GM21390 (cell line): Measurements from ENCODE around the gene TEX54.
"Not testable (repeated sequence)": the region's sequence is repeated elsewhere in the genome, so short reads cannot be mapped to it uniquely, and the experiment has no call there.

Source experiments
- ATAC-seq: cut with Tn5 transposase; IDR thresholded peaks from one replicate; pipeline ENCODE4 v1.9.1; 2021; ENCODE audit not compliant: unreplicated experiment

Gene TEX54

GRCh38 chr11:62832336-62833234, at the start of gene TEX54:
TEX54 (minus strand) TSS chr11:62832841.
- peak; percentile 5 for ATAC-seq

- no peak for ATAC-seq
Measured at GRCh38 chr11:62882431-62882749, 49.7 kb upstream of the TEX54 start.

GRCh38 chr11:62881579-62882430, 49.2 kb upstream of the TEX54 start:
- ATAC-seq = peak; percentile 50

GRCh38 chr11:62880803-62881578, 48.4 kb upstream of the TEX54 start, which contains the start of gene SLC3A2:
SLC3A2 (plus strand) TSS chr11:62880896; CDS start chr11:62881024, 128 bp downstream.
- ATAC-seq = peak; percentile 74

- ATAC-seq = peak; percentile 11
Measured at GRCh38 chr11:62880231-62880802, 47.7 kb upstream of the TEX54 start.

GRCh38 chr11:62879235-62879978, 46.8 kb upstream of the TEX54 start:
- ATAC-seq = no peak

- no peak for ATAC-seq
Measured at GRCh38 chr11:62876712-62877111, 44.1 kb upstream of the TEX54 start.

GRCh38 chr11:62875698-62876478, 43.2 kb upstream of the TEX54 start:
- ATAC-seq = no peak

- ATAC-seq = no peak
Measured at GRCh38 chr11:62874851-62875250, 42.2 kb upstream of the TEX54 start.

- no peak for ATAC-seq
Measured at GRCh38 chr11:62865635-62866034, 33.0 kb upstream of the TEX54 start.

GRCh38 chr11:62863687-62864335, 31.2 kb upstream of the TEX54 start:
- ATAC-seq = no peak

GRCh38 chr11:62861564-62862192, 29.0 kb upstream of the TEX54 start:
- ATAC-seq = not testable (repeated sequence)

- no peak for ATAC-seq
Measured at GRCh38 chr11:62860835-62861563, 28.4 kb upstream of the TEX54 start.

GRCh38 chr11:62859281-62859703, 26.7 kb upstream of the TEX54 start:
- ATAC-seq = not testable (repeated sequence)

- no peak for ATAC-seq
Measured at GRCh38 chr11:62858201-62858600, 25.6 kb upstream of the TEX54 start.

- ATAC-seq = no peak
Measured at GRCh38 chr11:62857541-62857982, 24.9 kb upstream of the TEX54 start.

GRCh38 chr11:62856333-62856895, 23.8 kb upstream of the TEX54 start:
- ATAC-seq = no peak
